ENCODE data around the gene FOXC1. TPM values are rescaled to one million over a fixed set of nuclear protein-coding genes. Genes with fewer than 3 reads are reported as not detected.

The FOXC1 gene
- polyA plus RNA-seq (2013, experiment 1 of 2; ENCODE audit: insufficient read length), result 13.4 TPM
- 15.6 TPM for polyA plus RNA-seq (2013, experiment 2 of 2; ENCODE audit: insufficient read length)

DNA sequence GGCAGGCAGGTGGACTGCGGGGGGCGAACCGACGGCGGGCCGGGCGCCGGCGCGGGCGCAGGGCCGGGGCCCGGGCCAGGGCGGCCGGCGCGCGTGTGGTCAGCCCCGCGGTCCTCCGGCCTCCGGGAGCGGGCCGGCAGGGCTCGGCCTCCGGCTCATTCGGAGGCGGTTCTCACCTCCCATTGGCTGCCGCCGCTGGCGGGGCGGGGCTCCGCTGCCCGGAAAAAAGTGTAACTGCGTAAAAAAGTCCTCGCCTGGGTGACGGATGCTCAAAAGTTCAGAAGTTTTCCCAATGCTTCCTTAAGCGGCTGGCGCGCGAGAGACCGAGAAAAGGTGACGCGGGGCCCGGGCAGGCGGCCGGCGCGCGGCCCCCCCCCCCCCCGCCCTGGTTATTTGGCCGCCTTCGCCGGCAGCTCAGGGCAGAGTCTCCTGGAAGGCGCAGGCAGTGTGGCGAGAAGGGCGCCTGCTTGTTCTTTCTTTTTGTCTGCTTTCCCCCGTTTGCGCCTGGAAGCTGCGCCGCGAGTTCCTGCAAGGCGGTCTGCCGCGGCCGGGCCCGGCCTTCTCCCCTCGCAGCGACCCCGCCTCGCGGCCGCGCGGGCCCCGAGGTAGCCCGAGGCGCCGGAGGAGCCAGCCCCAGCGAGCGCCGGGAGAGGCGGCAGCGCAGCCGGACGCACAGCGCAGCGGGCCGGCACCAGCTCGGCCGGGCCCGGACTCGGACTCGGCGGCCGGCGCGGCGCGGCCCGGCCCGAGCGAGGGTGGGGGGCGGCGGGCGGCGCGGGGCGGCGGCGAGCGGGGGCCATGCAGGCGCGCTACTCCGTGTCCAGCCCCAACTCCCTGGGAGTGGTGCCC is at the start of gene FOXC1:
TSS of gene FOXC1 (plus strand) at position 268 of the 849 bp plus-strand sequence. CDS start at position 799, 531 bp downstream.
- peak; percentile 93 for DNase-seq

DNA sequence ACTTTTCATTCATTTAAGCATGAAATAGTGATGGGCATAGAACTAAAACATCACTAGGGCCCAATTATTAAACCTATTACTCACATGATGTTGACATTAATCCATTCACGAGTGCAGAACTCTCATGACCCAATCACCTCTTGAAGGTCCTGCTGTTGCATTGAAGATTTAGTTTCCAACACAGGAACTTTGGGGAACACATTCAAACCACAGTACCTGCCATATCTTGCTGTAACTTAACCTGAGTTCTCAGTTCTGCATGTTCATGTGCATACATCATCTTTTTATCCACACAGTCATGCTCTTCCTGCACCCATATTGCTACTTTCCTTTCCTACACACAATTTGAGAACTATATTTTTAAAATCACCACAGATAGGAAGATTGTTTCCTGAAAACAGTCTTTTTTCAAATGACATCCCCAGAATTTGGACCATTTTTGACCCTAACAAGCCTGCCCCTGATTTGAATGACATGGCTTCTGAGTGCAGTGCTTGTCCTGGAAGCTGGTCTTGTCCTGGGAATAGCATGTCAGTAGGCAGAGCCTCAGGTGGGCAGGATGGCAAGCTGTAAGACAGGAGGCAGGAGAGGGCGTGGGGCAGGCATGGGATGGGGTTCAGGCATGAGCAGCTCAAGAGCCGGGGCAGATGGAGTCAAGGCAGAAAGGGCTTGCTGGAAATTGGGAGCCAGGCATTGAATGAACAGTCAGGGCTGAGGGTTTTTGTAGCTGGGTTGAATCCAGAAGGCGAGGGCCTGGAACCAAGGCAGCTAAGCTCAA is 49.2 kb upstream of the FOXC1 start:
- DNase-seq, result no peak

DNA sequence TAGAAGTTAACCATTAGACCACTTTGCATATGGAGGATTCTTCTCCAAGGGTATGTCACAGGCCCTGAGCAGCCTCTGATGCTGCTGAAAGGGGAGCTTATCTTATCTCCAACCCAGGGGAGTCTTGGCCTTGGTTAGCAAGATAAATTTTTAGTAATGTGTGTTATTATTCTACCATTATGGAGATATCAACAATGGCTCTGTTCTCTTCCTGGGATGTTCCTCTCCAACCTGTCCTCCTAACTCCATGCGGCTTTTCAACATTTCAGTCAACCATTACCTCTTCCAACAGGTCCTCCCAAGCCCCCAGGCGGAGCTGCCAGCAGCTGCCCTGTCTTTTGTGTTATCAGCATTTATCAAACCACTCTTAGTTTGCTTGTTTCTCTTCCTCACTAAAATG is 48.4 kb upstream of the FOXC1 start:
- DNase-seq, result no peak

DNA sequence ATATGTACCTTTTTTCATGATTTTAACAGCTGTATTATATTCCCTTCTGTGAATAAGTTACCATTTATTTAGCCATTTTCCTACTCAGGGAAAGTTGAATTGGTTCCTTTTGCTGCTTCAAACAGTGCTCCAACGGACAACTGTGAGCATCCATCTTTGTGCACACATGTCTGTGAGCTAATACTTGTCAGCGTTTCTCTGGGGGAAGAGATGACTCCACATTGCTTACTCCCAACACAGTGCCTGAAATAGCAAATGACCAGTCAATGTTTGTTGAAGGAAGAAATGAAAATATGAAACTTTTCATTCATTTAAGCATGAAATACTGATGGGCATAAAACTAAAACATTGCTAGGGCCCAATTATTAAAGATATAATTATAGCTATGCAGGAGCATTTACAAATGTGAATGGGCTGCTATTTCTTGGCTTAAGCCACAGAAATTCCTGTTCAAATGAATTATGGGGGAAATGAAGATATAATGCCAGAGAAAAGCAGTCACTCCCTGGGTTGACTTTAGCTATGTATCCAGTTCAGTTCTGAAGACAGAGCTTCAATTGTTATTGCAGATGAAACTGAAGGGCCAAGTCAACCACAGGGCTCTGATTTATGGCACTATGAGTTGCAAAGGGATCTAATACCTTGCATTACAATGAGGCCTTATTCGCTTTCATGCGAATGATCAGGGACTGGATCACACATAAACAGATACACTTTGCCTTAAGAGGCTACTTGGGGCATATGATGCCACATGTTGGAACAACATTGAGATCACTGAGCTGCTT is 47.4 kb upstream of the FOXC1 start:
- no peak for DNase-seq

DNA sequence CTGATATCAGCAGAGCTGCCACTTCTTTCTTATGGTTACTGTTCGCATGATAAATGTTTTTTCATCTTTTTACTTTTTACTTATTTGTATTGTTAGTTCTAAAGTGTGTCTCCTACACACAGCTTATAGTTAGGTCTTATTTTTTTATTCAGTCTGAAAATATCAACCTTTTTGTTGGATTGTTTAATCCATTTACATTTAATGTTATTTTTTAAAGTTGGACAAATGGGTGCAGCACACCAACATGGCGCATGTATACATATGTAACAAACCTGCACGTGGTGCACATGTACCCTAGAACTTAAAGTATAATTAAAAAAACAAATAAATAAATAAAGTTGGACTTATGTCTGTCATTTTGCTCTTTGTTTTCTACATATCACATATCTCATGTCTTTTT is 40.3 kb upstream of the FOXC1 start:
- no peak for DNase-seq

DNA sequence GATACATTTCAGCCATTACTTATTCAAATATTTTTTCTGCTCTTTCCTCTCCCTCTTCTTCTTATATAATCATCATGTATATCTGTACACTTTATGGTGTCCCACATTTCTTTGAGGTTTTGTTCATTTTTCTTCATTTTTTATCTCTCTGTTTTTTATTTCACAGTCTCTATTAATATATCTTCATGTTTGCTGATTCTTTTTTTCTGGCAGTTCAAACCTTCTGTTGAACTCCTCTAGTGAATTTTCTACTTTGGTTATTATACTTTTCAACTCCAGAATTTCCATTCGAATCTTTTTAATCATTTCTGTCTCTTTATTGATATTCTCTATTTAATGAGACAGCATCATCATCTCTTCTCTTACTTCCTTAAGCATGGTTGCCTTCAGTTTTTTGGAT is 38.9 kb upstream of the FOXC1 start:
- no peak for DNase-seq

DNA sequence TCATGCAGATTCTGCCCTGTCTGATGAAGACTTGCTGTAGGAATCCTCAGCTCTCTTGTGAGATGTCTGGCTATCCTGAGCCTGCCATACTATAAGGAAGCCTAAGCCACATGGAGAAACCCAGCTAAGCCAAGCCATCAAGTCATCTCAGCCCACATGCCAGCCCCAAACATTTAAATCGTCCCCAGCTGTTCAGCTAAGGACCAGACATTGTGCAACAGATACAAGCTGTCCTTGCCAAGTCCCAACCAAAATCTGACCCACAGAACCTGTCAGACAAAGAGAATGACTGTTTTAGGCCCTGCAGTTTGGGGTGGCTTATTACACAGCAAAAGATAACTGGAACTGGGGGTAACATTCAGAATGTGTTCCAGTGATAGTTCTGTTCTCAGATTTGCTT is 36.8 kb upstream of the FOXC1 start:
- no peak for DNase-seq

DNA sequence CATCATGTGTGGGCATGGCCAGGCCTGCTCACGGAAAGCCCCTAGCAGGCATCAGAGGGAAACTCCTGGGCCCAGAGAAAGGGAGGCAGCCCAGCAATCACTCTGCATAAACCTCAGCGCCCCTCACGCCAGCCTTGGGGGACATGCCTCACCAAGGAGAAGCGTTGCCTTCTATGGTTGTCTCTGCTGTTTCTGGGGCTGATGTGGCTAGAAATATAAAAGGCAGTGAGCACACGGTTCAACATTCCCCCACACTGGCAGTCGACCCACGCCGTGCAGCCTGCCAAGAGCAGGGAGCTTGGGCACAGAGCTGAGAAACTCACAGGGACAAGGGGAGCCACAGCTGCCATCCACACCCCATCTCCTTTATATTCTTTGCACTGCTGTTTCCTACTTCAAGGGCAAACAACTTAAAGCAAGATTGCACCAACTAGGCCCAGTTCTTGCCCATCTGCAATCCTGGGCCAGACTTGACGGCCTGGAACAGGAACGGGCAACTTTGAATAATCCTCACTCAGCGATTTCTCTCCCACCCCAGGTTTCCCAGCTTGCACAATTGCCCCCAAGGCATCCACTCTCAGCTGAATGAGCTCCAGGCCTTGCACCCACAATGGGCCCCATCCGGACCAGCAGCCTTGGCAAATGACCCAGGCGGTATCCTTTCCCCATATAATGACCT is 35.5 kb upstream of the FOXC1 start:
- DNase-seq, result no peak

DNA sequence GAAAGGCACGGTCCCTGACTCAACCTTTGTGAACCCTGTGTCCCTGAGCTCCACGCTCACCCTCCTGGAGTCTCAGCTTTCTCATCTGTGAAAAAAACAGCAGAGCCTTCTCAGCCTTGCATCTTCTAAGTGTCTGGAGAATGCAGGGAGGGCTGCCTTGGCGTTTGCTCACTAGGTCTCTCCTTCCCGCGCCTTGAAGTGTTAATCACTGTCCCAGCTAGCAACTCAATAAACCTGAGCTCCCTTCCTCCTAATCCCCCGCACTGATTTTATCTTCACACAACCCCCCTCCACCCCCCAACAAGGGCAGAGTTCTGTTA is 34.9 kb upstream of the FOXC1 start:
- DNase-seq, result no peak

DNA sequence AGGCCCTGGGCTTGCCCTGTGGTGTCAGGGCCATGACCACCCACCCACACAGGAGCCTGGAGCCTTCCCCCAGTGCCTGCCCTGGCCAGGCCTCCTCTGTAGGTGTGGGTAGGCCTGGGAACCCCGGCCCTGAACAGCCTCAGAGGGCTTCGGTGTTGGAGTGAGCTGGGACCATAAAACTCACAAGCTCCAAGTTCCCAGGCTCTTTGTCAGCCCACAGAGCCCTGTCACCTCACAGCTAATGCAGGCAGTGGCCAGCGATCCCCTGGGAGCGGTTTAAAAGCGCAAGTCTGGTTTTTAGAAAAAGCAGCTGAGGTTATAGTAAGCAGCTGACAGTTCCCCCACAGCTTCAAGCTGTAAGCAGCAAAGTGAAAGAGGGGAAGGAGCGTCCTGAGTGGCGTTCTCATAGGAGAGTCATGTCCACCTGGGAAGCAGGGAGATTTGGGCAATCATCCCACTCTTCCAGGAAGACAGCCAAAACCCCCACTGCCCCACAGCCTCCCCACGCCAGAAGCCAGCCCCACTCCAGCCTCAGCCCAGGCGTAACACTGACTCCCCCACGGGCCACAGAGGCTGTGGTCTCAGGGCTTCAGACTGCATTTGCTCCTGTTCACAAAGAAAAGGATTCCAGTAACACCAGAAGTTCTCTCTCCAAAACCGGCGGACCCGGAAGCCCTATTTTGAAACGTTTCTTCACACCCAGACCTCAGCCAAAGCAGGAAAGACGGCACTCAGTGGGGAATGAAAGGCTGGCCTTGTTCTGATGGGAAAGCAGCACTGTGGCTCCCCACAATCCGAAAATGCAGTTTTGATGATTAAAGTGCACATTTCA is 34.3 kb upstream of the FOXC1 start:
- DNase-seq, result peak; percentile 63

DNA sequence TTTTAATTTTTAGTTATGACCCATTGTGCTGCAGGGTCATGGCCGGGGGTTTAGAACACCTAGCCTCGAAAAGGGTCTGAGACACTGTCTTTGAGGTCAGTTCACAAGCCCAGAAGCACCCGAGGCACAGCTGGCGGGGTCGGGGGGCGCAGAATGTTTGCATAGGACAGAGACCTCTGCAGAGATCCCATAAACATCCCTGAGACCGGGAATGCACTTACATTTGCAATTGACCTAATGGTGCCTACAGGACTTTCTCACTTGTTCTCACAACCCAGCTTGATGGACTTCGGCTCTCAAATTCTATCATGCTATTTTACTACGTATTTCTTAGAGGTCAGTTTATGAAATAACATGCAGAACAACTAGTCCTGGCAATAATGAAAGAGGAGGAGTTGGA is 33.5 kb upstream of the FOXC1 start:
- no peak for DNase-seq

DNA sequence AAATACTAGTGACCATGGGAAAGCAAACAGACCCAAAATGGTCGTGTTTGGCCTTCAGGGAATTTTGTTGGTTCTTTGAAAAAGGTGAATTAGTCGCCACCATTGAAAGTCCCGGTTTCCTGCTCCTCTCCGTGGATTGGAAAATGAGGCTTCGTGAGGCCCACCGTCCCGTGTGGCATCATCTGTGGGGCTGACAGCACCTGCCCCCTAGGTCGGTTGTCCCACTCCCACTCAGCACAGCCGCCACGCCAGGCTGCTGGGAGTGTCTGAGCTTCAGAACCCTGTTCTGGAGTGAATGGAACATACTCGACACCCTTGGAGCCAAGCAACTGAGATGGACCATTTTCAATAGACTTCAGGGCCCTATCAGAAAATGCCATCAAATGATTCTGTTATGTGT is 33.0 kb upstream of the FOXC1 start:
- no peak for DNase-seq

DNA sequence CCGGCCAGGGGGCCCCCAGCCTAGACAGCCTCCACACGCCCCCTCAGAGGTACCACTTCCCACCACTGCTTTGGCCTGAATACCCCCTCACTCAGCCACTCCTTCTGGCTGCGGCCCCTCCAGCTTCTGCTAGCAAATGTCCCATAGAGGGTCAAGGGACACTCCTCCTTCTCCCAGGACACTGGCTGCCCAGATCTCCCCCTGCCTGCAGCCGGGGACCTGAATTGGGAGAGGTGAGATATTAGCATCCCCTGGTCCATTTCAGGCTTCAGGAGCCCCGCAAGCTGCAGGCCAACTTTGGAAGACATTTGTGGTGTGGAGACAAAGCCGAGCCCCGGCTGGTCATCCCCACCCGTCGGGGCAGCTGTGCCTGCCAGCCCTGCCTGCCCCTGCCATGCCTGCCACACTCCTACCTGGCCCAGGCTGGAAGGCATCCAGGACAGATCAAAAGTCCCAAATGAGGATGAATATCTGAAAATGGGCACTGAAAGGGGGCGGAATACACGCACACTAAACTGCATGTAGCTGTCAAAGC is 32.5 kb upstream of the FOXC1 start:
- no peak for DNase-seq

DNA sequence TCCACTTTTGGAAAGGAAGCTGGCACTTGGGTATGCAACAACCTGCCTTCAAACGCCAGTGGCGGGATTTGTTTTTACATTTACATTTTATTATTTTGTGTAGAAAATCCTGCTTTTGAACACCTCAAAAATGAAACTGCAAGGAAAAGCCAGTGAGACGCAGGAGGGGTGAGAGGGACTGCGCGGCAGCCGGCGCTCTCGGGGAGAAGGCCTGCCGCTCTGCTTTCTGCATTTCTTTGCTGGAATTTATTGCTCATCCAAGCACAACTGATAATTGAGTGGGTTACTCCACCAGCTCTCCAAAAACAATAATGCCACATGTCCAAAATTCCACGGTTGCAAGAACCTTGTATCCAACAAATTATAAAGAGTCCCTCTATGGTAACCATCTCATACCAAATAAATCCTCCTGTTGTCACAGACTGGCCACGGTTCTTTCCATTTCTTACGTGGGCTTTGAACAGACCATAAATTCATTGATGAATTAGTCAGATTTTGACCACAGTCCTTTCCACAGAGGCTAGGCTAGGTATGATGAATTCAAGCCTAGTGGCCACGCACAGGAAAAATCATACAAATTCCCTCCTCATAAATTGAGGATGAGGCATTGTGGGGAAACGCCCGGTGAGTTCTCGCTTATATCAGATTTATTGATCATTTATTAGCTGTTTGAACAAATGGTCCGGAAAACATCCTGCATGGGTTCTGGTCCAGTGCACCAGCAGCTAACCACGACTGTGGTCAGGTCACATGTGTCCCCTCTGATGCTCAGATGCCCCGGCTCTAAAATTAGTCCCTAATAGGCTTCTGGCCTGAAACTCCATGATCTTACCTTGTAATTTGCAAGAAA is 31.6 kb upstream of the FOXC1 start:
- DNase-seq, result no peak

DNA sequence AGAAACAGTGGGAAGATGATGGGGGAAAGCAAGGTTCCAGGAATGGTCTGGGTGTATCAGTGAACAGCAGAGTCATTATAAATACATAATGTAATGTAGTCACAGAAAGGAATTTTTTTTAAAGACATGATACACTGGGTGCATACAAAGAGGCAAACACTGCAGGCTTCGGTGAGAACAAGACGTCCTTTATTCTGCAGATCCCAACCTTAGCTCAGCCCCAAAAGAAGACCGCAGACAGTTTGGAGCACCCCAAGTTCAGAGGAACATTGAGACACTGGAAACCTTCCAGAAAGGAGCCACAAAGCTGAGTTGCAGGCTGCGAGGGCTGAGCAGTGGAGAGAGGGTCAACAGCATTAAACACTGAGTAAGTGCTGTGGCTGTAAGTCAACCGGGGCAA is 30.6 kb upstream of the FOXC1 start:
- DNase-seq, result no peak

DNA sequence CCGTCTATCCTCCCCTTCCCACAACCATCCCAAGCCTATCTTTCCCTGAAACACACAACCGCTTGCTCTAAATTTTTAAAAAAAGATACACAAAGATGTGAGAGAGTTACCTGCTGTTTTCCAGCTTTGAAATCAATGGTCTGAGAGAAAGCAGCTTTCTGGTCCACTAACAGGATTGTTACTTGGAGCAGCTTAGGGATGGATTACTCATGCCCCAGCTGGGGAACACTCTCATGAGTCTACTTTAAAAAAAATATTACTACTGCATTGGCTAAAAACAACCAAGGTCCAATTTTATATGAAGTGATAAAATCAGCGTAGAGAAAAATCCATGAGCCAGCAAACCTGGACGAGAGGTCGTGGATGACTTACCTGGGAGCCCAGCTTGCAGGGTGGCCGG is 29.6 kb upstream of the FOXC1 start:
- no peak for DNase-seq

DNA sequence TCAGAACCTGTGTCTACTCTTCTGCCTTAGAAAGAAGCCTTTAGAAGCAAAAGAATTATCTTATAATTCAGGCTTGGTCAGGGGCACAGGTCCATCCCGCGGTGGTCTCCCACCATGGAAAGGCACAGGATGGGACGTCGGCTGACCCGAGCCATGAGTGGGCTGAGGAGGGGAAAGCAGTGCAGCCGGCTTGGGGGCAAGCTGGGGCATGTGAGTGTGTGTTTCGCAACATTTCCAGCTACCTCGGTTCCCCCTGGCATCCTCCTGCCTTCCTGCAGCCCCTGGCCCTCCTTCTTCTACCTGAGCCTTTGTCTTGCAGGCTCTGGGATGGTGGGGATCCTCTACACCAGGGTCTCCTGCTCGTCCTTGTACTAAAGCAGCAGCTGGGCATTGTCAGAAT is 29.1 kb upstream of the FOXC1 start:
- DNase-seq, result no peak

DNA sequence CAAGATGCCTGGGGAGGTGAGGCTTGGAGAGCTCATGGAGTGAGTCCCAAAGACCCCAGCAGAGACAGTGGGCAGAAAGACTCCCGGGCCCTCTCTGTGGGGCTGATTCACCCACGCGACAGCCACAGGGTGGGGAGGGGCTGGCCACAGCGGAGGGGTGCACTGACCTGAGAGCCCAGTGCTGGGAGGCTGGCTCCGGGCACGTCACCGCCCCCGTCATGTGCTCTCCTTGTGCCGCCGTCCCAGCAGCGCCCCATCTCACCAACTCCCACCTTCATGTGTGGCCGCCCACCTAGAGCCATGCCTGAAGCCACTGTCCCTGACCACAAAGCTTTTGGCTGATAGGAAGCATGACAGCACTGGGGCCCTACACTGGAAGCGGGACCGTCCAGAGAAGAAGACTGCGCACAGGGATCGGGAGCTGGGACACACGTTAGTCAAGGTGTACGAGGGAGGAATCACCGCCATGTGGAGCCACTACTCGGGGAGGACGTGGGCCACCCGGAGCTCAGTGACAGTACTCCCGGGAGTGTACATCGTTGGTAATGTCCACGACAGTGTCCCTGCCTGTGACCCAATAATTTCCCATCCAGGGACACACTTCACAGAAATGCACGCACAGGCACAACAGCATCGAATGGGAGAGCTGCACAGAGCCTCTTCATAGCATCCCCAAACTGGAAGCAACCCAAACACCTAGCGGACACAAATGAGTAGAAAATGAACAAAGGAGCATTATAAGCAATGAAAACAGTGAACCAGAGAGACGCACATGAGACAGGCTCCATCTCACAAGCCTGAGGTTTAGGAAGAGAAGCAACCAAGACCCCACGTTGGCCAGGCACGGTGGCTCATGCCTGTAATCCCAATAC is 28.4 kb upstream of the FOXC1 start:
- DNase-seq, result no peak

DNA sequence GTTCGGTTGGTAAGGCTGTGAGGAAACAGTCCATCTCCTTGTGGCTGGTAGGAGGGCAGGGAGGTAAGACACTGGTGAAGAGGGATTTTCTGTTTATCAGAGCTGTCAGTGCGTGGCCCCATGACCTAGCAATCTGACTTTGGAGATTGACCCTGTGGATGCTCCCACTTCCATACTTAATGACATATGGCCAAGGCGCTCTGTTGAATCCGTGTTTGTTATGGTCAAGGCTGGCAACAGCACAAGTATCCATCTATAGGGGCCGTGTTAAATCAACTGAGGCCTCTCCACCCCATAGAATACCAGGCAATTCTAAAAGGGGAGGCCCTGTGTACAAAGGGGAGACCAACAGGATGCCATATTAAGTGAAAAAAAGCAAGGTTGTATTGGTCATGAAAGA is 25.6 kb upstream of the FOXC1 start:
- no peak for DNase-seq

Measured in fibroblast of skin of scalp (primary cell).